HepG2 (cell line): Measurements from ENCODE around the gene AFG1L. TPM values are rescaled to one million over a fixed set of nuclear protein-coding genes. Genes with fewer than 3 reads are reported as not detected.
A peak's percentile ranks its signal among the peaks of the same experiment; 100 is the strongest.

Experiments used
- ATF3 ChIP-seq: sonication (generic); formaldehyde crosslinking; IDR thresholded peaks from 2 replicates; pipeline ENCODE4 v1.4.0; 2020; ENCODE audit warnings: missing genetic modification reagents
- CAMTA2 ChIP-seq: sonication (generic); formaldehyde crosslinking; IDR thresholded peaks from 2 replicates; pipeline ENCODE4 v1.4.0; 2020; ENCODE audit warnings: mild to moderate bottlenecking, missing genetic modification reagents, borderline replicate concordance
- FOXA3 ChIP-seq: IDR thresholded peaks from 2 replicates; pipeline ENCODE4 v1.6.1; 2016; ENCODE audit warnings: missing genetic modification reagents, missing compliant biosample characterization
- HDAC1 ChIP-seq: sonication (generic); formaldehyde crosslinking; IDR thresholded peaks from 2 replicates; pipeline ENCODE4 v1.5.1; 2020; ENCODE audit warnings: mild to moderate bottlenecking, missing genetic modification reagents
- HNF4G ChIP-seq, 2 experiments: sonication (generic) in 1 of 2; formaldehyde crosslinking in 1 of 2; IDR thresholded peaks; 2 replicates each; pipeline versions ENCODE4 v1.4.0 to v1.6.1; 2011 to 2020; ENCODE audit warnings: borderline replicate concordance in 2 of 2, low read depth in 2 of 2, mild to moderate bottlenecking in 2 of 2, low read length in 1 of 2, missing genetic modification reagents in 1 of 2, moderate library complexity in 1 of 2
- IRF2 ChIP-seq: IDR thresholded peaks from 2 replicates; pipeline ENCODE4 v1.6.1; 2018; ENCODE audit warnings: missing genetic modification reagents, missing compliant biosample characterization
- LRRFIP1 ChIP-seq: sonication (generic); formaldehyde crosslinking; conservative IDR thresholded peaks from 2 replicates; pipeline ENCODE4 v1.4.0; 2020; ENCODE audit warnings: missing genetic modification reagents
- MLXIP ChIP-seq: sonication (generic); formaldehyde crosslinking; IDR thresholded peaks from 2 replicates; pipeline ENCODE4 v1.9.0; 2021; ENCODE audit warnings: missing genetic modification reagents, borderline replicate concordance
- NFE2L2 ChIP-seq: fragments of 150-350 bp; IDR thresholded peaks from 2 replicates; pipeline ENCODE4 v1.6.1; 2014; ENCODE audit warnings: low read length
- SP2 ChIP-seq: sonication (generic); formaldehyde crosslinking; IDR thresholded peaks from 2 replicates; pipeline ENCODE4 v1.5.1; 2020; ENCODE audit warnings: mild to moderate bottlenecking, missing genetic modification reagents
- TBX2 ChIP-seq: sonication (generic); formaldehyde crosslinking; IDR thresholded peaks from 2 replicates; pipeline ENCODE4 v1.5.0; 2020; ENCODE audit warnings: missing genetic modification reagents, mild to moderate bottlenecking, borderline replicate concordance
- THAP11 ChIP-seq: IDR thresholded peaks from 2 replicates; pipeline ENCODE4 v1.6.1; 2016; ENCODE audit warnings: missing biosample characterization, missing genetic modification reagents
- ZNF234 ChIP-seq: sonication (generic); formaldehyde crosslinking; conservative IDR thresholded peaks from 2 replicates; pipeline ENCODE4 v1.5.1; 2020; ENCODE audit warnings: mild to moderate bottlenecking, missing genetic modification reagents
- ZNF326 ChIP-seq: sonication (generic); formaldehyde crosslinking; IDR thresholded peaks from 2 replicates; pipeline ENCODE4 v1.4.0; 2020; ENCODE audit warnings: missing genetic modification reagents, borderline replicate concordance
- ZNF503 ChIP-seq: sonication (generic); formaldehyde crosslinking; IDR thresholded peaks from 2 replicates; pipeline ENCODE4 v1.4.0; 2020; ENCODE audit warnings: missing genetic modification reagents
- ZUFSP ChIP-seq: sonication (generic); formaldehyde crosslinking; IDR thresholded peaks from 2 replicates; pipeline ENCODE4 v1.9.0; 2021; ENCODE audit warnings: missing genetic modification reagents, mild to moderate bottlenecking, borderline replicate concordance
- polyA plus RNA-seq, 8 experiments: library from polyadenylated mRNA; depleted of rRNA in 3 of 8; stranded (reverse) in 7 of 8; unstranded in 1 of 8; fragments of >200 nt; fragmentation: Illumina TruSeq in 4 of 8; extraction: Trizol in 4 of 8; gene quantifications; 2 replicates each; pipeline versions ENCODE4 v1.2.1 to v1.2.3, GENCODE V29; 2011 to 2016; ENCODE audit warnings: low read depth in 4 of 8, missing spikeins in 1 of 8, mixed read lengths in 1 of 8; ENCODE audit not compliant: insufficient read depth in 1 of 8
- total RNA-seq, 5 experiments: library from RNA; depleted of rRNA; stranded (reverse); fragments of >200 nt; fragmentation: Illumina TruSeq; extraction: Trizol; gene quantifications; 2 replicates each; pipeline ENCODE4 v1.2.3, GENCODE V29; 2016; ENCODE audit warnings: low read depth in 1 of 5

AFG1L gene
- total and polyA plus RNA-seq, 2 of the 13 experiments (the other 11 are each of a cell fraction or from before 2014, with no cell fraction given), result 3.1 to 14.0 TPM

GRCh38 chr6:108558372-108559096 is 263.7 kb downstream of the AFG1L start (continued):
- TF ChIP-seq ATF3 (CRISPR knock-in tag) (peak; percentile 95), LRRFIP1 (CRISPR knock-in tag) (no peak), ZNF326 (no peak), TBX2 (CRISPR knock-in tag) (peak; percentile 70), HNF4G (IDR thresholded peaks at IDR 0.05; ENCODE audit: borderline replicate concordance, low read depth, low read length) (peak; percentile 35; the same call in 1 of the 2 replicates), HNF4G (CRISPR knock-in tag; IDR thresholded peaks at IDR 0.05; ENCODE audit: borderline replicate concordance, low read depth) (no peak), NFE2L2 (no peak), ZNF503 (no peak), THAP11 (CRISPR knock-in tag) (peak; percentile 61), FOXA3 (CRISPR knock-in tag) (peak; percentile 69), HDAC1 (peak; percentile 38; the same call in 1 of the 2 replicates), CAMTA2 (CRISPR knock-in tag) (0 out of 2 replicates have a peak, but pooled peaks have one; percentile 30), MLXIP (CRISPR knock-in tag) (0 out of 2 replicates have a peak, but pooled peaks have one; percentile 24), SP2 (peak; percentile 91), IRF2 (peak; percentile 72), ZUFSP (CRISPR knock-in tag) (no peak), ZNF234 (CRISPR knock-in tag) (no peak)
